ENCODE measurements around the gene SATB1. TPM values are rescaled to one million over a fixed set of nuclear protein-coding genes. Genes with fewer than 3 reads are reported as not detected.

Gene SATB1
- polyA plus RNA-seq, 2 of the 4 experiments (the other 2 are of a cell fraction) = 0.05 TPM; not detected in 1

DNA sequence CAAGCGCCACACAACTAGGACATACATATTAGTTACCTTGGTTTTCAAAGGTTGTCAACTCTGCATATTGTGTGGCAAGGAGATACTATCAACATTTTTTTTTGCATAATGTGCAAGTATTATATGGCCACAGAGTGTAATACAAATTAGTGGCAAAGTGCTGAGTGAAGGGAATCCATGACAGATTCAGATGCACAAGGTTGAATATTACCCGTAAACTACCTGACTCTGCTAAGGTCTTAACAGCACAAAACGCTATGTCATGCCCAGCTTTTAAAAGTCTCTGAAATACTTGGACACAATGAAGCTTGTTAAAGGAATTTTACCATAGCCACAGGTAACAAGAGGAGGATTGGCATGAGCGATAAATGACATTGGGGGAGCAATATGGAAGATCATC lies 79.0 kb downstream of the SATB1 start:
- Histone ChIP-seq H3K27ac (no peak overlapping the region), H3K4me1 (no peaks in the 10 kb centered on the region), H3K4me3 (no peak overlapping the region), H3K9me3 (no peaks in the 10 kb centered on the region), H3K4me2 (no peak overlapping the region)
- 56% methylated on average over 4 of the region's 4 CpGs for WGBS (ENCODE audit: missing lambda C conversion rate)
- no peak for DNase-seq (ENCODE audit: low read depth in 1 of 2, low spot score in 1 of 2)
- ChIA-PET CTCF (no interaction called here), POLR2A (no interaction called here)
- ATAC-seq = no peak
- no peak for FAIRE-seq
- TF ChIP-seq MAZ (IDR thresholded peaks at IDR 0.05; ENCODE audit: borderline replicate concordance, low read depth, low read length) (no peak), CHD2 (IDR thresholded peaks at IDR 0.05; ENCODE audit: low read length, partially characterized antibody) (no peak), MYC (IDR thresholded peaks at IDR 0.05; ENCODE audit: borderline replicate concordance, low read length) (no peak), JUNB (IDR thresholded peaks at IDR 0.05) (no peak), CHD4 (IDR thresholded peaks at IDR 0.05; ENCODE audit: borderline replicate concordance) (no peak), EHMT2 (IDR thresholded peaks at IDR 0.05; ENCODE audit: low read depth) (no peak), HEYL (CRISPR knock-in tag; IDR thresholded peaks at IDR 0.05) (no peak)

DNA sequence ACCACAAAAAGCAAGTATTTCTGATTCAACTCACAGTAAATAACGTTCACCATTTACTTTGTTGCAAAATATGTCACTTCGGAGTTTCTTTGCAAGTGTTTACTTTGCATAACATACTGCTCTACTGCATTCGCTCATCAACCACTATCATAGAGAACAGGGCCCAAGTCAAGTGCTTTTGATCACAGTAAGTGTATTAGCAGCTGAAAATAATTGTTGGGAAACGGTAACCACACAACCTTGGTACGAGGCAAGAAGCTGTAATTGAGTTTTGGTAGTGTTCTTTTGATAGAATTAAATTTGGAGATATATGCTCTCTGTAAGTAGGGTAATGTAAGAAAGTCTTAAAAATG lies 80.1 kb downstream of the SATB1 start:
- Histone ChIP-seq H3K27ac (no peak overlapping the region), H3K4me3 (no peak overlapping the region), H3K4me1 (no peaks in the 10 kb centered on the region), H3K4me2 (no peak overlapping the region), H3K9me3 (no peaks in the 10 kb centered on the region)
- POLR2A ChIA-PET = no interaction called here
- 23% methylated on average over 5 of the region's 5 CpGs for WGBS (ENCODE audit: missing lambda C conversion rate)
- FAIRE-seq (no peak), ATAC-seq (no peak), DNase-seq (ENCODE audit: low read depth in 1 of 2, low spot score in 1 of 2) (no peak)
- CTCF ChIA-PET = no interaction called here
- TF ChIP-seq CBX2 (IDR thresholded peaks at IDR 0.05; ENCODE audit: borderline replicate concordance, low read depth) = no peak
- TF ChIP-seq EP300 (IDR thresholded peaks at IDR 0.05) = no peak
- no peak for TF ChIP-seq NPAS2 (CRISPR knock-in tag; IDR thresholded peaks at IDR 0.05; ENCODE audit: borderline replicate concordance)
- TF ChIP-seq NR3C1 (IDR thresholded peaks at IDR 0.05) = no peak
- no peak for TF ChIP-seq POLR2AphosphoS2 (conservative IDR thresholded peaks at IDR 0.05; ENCODE audit: low read length)
- no peak for TF ChIP-seq TFCP2L1 (CRISPR knock-in tag; IDR thresholded peaks at IDR 0.05)
- no peak for TF ChIP-seq MAFK (IDR thresholded peaks at IDR 0.05; ENCODE audit: partially characterized antibody)
- TF ChIP-seq, protein P1, sequence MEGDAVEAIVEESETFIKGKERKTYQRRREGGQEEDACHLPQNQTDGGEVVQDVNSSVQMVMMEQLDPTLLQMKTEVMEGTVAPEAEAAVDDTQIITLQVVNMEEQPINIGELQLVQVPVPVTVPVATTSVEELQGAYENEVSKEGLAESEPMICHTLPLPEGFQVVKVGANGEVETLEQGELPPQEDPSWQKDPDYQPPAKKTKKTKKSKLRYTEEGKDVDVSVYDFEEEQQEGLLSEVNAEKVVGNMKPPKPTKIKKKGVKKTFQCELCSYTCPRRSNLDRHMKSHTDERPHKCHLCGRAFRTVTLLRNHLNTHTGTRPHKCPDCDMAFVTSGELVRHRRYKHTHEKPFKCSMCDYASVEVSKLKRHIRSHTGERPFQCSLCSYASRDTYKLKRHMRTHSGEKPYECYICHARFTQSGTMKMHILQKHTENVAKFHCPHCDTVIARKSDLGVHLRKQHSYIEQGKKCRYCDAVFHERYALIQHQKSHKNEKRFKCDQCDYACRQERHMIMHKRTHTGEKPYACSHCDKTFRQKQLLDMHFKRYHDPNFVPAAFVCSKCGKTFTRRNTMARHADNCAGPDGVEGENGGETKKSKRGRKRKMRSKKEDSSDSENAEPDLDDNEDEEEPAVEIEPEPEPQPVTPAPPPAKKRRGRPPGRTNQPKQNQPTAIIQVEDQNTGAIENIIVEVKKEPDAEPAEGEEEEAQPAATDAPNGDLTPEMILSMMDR (IDR thresholded peaks at IDR 0.05) = no peak
- TF ChIP-seq SREBF2 (IDR thresholded peaks at IDR 0.05) = no peak
- no peak for TF ChIP-seq MYC (IDR thresholded peaks at IDR 0.05; ENCODE audit: borderline replicate concordance, low read length)
- TF ChIP-seq, protein P2, sequence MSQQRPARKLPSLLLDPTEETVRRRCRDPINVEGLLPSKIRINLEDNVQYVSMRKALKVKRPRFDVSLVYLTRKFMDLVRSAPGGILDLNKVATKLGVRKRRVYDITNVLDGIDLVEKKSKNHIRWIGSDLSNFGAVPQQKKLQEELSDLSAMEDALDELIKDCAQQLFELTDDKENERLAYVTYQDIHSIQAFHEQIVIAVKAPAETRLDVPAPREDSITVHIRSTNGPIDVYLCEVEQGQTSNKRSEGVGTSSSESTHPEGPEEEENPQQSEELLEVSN (IDR thresholded peaks at IDR 0.05; ENCODE audit: borderline replicate concordance, low read depth) = no peak
- TF ChIP-seq RNF2 (IDR thresholded peaks at IDR 0.05; ENCODE audit: borderline replicate concordance, low read depth) = no peak
- no peak for TF ChIP-seq ZNF302 (CRISPR knock-in tag; IDR thresholded peaks at IDR 0.05)
- TF ChIP-seq, protein P3, sequence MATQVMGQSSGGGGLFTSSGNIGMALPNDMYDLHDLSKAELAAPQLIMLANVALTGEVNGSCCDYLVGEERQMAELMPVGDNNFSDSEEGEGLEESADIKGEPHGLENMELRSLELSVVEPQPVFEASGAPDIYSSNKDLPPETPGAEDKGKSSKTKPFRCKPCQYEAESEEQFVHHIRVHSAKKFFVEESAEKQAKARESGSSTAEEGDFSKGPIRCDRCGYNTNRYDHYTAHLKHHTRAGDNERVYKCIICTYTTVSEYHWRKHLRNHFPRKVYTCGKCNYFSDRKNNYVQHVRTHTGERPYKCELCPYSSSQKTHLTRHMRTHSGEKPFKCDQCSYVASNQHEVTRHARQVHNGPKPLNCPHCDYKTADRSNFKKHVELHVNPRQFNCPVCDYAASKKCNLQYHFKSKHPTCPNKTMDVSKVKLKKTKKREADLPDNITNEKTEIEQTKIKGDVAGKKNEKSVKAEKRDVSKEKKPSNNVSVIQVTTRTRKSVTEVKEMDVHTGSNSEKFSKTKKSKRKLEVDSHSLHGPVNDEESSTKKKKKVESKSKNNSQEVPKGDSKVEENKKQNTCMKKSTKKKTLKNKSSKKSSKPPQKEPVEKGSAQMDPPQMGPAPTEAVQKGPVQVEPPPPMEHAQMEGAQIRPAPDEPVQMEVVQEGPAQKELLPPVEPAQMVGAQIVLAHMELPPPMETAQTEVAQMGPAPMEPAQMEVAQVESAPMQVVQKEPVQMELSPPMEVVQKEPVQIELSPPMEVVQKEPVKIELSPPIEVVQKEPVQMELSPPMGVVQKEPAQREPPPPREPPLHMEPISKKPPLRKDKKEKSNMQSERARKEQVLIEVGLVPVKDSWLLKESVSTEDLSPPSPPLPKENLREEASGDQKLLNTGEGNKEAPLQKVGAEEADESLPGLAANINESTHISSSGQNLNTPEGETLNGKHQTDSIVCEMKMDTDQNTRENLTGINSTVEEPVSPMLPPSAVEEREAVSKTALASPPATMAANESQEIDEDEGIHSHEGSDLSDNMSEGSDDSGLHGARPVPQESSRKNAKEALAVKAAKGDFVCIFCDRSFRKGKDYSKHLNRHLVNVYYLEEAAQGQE (IDR thresholded peaks at IDR 0.05) = no peak
- no peak for TF ChIP-seq CHD4 (IDR thresholded peaks at IDR 0.05; ENCODE audit: borderline replicate concordance)
- TF ChIP-seq FOSB (CRISPR knock-in tag; IDR thresholded peaks at IDR 0.05) = no peak
